Activated naive CD8-positive, alpha-beta T cell treated with anti-CD3 and anti-CD28 coated beads, Interleukin-2, amount 50 U/mL, for 16 hours (primary cell): ENCODE data around the gene DESI1.
"Not testable (repeated sequence)": the region's sequence is repeated elsewhere in the genome, so short reads cannot be mapped to it uniquely, and the experiment has no call there.

Experiments used
- DNase-seq: peaks from one replicate; pipeline ENCODE4 v3.0.0-alpha.2; 2020; ENCODE audit warnings: low read depth, low spot score

The DESI1 gene

DNA sequence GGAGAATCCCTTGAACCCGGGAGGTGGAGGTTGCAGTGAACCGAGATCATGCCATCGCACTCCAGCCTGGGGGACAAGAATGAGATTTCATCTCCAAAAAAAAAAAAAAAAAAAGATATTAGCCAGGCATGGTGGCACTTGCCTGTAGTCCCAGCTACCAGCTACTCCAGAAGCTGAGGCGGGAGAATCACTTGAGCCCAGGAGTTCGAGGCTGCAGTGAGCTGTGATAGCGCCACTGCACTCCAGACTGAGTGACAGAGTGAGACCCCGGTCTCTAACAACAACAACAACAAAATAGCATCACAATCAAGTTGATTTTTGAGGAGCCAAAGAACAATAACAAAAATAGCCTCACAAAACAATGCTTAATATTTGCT lies 33.5 kb downstream of the DESI1 start:
- no peak for DNase-seq

DNA sequence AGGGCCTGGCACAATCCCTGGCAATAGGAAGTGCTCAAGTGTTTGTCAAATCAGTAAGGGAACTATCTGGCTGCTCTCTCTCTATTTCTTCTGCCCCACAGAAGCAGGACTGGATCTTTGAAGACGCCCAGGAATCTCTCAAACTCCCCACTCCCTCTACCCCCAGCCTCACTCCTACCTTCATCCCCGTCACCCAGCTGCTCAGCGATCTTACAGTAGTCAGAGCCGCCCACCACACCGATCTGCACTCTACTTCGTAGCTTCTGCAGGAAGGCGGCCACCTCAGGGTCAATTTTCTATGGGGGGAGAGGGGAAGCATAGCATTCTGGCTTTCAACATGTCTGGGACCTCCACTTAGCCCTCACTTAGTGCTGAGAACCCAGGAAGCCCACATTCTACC lies 34.9 kb downstream of the DESI1 start:
- no peak for DNase-seq

DNA sequence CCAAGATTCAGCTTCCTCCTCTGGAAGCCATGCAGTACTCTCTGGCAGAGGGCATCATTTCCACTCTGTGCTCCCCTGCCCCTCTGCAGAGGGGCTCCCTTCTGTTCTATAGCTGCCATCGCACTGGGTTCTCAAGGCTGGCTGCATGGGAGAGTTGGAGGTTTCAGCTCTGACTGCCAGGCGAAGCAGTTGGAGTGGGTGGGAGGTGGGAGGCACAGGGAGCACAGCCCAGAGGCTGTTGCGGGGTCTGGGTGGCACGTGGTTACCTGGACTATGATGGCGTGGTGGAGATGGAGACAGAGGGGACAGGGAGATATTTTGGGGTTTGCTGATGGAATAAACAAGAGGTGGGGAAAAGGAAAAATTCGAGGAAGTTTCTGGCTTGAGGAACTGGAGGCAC lies 36.0 kb downstream of the DESI1 start:
- no peak for DNase-seq

DNA sequence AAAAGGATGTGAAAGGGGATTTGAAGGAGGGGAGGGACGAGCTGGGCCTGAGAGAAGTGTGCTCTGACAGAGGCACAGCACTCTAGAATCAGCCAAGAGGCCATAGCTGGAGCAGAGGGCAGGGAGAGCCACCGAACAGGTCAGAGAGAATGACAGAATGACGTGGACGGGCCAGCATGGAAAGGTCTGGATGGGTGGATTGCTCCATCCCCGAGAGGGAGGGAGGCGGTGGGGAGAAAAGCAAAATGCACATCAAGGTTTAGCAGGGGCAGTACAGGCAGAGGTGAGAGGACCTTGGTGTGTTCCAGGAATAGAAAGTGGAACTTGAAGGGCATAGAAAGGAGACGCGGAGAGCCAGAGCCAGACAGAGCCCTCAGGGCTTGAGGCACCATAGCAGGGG lies 38.1 kb downstream of the DESI1 start:
- DNase-seq = no peak

- DNase-seq = no peak
Measured at GRCh38 chr22:41579997-41580355, 40.9 kb downstream of the DESI1 start.

DNA sequence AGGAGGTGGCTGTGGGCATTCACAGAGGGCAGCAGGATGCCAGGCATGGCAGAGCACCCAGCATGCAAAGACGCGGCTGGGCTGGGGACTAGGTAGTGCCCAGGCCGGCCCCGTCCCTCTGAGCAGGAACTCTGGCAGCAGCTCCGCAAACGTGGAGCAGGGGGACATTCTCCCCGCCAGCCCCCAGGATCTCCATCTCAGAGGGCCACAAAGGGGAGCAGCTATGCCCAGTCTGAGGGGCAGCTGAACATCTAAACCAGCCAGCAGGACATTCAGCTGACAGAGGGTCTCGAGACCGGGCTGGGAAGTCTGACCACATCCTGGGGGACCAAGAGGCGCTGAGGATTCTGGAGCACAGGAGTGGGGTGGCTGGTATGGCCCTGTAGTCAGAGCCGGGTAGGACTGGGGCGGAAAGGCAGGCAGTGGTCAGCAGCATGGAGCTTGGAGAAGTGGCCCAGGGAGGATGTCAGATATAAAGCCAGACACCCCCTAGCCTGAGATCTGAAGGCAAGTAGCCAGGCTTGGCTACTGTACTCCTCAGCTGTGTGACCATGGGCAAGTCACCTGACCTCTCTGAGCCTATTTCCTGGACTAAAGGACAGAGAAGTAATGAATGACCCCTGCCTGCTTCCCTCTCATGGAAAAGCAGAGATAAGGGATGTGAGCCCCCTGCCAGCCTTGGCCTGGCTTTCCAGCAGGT lies 41.4 kb downstream of the DESI1 start:
- no peak for DNase-seq

DNA sequence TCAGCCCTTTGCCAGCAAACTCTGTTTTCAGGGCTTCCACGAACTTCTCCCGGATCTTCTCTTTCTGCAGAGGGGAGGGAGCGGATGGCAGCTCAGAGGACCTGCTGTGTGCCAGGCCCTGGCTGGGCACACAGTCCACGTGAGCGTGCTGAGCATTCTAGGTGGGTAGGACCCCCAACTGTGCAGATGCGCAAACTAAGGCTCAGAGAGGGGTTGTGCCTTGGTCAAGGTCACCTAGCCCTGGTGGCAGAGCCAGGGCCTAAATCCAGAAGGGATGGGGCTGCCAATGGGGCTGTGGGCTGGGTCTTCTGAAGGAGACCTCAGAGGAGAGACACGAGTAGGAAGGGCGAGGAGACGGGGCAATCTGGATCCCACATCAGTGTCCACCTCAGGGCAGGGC lies 42.0 kb downstream of the DESI1 start:
- no peak for DNase-seq

DNA sequence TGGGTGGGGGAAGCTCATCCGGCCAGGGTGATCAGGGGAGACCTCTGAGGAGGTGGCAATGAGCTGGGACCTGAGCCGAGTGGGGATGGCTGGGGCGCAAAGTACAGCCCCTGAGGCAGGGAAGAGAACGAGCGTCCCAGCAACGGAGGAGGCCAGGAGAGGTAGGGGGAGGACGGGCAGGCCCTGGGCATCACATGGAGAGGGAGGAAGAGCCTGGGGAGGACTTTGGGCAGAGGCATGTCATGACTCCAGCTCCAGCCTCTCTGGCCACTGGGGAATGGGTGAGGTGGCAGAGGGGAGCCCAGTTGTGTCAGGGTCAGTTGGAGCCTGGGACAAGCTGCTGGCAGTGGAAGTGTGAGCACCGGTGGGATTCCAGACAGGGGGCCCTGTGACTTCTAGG lies 42.7 kb downstream of the DESI1 start:
- no peak for DNase-seq

DNA sequence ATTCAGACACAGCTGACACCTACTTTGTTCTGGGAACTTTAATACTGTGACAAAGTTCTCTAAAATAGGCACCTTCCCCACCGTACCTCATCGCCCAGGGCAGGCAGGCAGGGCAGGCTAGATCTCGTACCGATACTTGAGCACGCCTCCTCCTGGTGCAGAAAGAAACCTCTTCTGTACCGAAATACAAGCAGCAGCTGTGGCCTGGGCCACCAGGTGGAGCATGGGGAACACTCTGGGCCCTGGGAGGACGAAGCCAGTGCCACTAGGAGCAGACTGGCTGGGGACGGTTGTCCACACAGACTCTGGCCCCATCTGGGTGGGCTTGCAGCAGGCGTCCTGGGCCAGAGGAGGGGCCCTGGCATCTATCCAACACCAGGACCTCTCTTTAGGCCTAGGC lies 44.0 kb downstream of the DESI1 start:
- no peak for DNase-seq

GRCh38 chr22:41575533-41575932 lies 45.3 kb downstream of the DESI1 start:
- DNase-seq = no peak

DNA sequence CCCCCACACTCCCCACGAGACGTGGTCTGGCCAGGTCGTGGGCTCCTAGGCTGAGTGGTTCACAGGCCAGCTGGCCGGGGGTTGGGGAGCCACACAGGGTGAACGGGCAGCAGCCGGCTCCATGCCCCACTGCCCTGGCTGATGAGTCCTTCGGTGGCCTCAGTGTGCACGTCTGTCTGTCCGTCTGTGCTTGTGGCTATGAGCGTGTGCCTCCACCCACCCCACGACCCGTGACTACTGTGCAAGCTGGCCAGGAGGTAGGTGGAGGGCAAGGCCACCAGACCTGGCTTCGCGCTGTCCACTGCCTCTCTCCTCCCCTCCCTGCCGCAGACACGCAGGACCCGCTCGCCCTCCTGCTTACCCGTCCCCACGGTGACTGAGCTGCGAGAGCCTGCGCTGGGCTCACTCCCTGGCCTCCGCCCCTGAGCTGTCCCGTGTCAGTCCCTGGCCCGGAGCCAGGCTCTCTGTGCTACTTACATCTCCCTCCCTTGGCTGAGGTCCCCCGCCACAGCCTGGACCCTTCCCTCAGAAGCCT lies 45.9 kb downstream of the DESI1 start:
- DNase-seq = no peak

DNA sequence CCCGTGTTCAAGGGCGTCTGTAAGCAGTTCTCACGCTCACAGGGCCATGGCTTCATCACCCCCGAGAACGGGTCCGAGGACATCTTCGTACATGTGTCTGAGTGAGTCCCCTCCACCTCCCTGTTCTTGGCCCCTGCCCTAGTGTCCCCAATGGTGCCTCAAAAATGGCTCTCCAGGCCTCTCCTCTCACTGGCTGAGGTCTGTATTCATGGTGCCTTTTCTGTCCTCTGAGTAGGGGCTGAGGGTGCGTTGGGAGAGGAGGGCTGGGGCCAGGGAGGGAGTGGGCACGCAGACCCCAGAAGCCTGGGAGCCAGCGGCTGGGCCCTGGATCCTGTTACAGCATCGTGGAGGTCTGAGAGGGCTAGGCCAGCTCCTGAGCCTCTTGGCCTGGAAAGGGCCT lies 47.2 kb downstream of the DESI1 start:
- DNase-seq = no peak

DNA sequence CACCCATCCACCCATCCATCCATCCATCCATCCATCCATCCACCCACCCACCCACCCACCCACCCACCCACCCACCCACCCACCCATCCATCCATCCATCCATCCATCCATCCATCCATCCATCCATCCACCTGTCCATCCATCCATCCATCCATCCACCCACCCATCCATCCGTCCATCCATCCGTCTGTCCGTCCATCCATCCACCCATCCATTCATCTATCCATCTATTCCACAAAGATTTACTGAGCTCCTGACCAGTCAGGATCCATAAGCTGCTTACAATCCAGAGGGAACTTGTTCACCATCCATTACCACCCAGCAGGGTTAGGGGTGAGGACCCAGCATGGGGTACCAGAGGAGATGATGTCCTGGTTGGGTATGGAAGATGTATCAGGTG lies 48.5 kb downstream of the DESI1 start:
- not testable (repeated sequence) for DNase-seq

DNA sequence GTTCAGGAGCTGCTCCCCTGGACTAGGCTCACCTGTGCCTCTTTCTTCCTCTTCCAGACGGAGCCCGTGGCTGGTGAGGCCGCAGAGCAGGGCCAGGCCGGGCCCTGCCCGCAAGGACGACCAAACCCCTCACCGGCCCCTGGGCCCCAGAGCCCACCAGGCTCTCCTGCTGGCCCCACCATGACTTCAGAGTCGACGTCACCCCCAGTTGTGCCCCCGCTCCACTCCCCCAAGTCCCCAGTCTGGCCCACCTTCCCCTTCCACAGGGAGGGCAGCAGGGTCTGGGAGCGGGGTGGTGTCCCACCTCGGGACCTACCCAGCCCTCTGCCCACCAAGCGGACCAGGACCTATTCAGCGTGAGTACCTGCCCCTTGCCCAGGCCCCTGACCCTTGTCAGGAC lies 49.1 kb downstream of the DESI1 start:
- no peak for DNase-seq

DNA sequence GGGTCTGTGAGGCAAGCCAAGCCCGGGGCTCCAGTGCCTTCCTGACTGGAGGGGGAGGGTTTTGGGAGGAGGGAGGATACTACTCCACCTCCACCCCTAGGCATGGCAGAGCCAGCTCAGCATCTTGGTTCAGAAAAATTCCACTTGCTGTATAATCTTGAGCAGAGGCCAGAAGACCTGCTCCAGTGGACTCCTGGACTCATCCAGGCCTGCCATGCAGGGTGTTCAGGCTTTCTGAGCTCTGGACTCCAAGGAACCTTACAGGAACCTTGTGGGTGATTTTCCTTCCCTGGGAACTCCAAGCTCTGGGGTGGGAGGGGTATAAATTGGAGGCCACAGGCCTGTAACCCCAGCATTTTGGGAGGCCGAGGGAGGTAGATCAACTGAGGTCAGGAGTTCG lies 50.6 kb downstream of the DESI1 start:
- no peak for DNase-seq

DNA sequence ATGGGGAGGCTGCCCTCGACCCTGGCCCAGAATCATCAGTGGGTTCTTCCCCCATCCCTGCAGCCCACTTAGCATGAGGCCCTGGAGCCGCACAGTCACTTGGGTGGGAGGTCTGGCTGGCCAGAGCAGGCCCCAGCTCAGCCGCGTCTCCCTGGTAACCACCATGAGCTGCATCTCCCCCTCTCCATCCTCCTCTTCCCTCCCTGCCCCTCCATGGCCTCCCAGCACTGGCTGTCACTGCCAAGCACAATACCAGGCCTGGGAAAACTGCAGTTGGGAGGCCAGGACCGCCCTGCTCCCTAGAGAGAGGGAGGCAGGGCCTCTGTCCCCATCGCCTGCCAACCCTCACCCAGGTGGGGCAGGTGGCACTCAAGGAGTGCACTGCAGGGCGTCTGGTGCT lies 52.0 kb downstream of the DESI1 start:
- DNase-seq = no peak

DNA sequence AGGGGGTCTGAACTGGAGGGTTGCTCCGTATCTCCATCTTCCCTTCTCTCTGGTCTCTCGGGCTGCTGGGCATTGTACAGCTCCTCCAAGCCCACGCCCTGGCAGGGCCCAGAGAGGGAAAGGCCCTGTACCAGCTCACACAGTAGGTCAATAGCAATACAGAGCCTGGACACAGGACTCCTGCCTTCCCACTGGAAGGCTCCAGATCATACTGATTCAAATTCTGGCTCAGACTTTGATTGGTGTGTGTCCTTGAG lies 53.4 kb downstream of the DESI1 start:
- no peak for DNase-seq

- no peak for DNase-seq
Measured at GRCh38 chr22:41565403-41566054, 55.3 kb downstream of the DESI1 start.

DNA sequence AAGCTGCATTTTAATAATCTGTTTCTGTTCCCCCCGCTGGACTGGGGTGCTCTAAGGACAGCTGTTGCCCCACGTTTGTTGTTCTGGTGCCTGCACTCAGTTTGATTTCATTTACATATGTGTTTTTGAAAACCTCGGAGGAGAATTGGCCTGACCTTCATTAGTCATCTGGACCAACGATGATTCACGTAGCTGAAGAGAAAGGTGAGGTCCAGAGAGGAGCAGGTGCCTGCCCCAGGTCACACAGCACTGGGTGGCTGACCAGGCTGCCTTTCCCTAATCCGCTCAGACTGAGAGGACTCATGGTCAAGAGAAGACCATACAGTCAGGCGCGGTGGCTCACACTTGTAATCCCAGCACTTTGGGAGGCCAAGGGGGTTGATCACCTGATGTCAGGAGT lies 56.3 kb downstream of the DESI1 start:
- DNase-seq = no peak

DNA sequence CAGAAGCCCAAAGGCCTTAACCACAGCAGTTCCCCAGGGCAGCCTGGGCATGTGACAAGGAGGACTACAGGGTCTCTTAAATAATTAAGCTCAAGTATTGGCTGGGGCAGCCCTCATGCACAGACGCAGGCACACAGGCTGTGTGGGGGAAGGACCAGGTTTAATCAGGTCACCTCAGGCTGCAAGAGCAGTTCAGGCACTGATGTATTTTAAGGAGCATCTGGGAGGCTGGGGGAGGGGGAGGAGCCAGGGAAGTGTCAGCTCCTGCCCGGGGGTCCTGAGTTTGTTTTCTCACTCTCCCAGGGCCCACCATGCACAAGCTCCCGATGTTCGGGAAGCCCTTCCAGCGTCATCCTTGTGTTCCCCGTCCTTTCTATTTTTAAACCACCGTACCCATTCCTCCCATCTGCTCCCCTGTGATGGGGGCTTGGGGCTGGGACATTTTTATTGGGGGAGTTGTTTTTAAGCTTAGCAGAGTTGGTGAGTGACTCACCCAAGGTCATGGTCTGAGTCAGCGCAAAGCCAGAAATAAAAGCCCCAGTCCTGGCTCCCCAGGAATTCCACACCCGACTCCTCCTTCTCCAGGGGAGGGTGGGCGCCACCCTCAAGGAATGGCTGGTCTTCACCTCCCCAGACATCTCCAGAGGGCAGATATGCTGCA lies 57.7 kb downstream of the DESI1 start:
- DNase-seq = no peak

DNA sequence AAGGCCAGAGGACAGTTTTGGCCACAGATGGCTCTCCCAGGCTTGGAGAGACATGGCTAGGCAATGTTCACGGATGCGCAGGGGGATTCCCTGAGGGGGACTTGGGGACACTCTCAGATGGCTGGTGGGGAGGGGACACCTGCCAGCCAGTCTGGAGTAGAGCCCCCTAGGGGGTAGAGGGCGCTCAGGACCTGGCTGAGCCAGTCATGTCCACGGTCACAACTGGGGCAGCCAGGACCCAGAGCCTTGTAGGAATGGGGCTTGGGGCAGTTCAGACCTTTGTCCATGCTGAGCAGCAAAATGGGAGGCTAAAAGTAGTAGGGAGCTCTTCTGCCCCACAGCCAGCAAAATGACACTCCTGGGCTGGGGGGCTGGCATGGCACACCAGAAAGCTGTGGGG lies 58.4 kb downstream of the DESI1 start:
- DNase-seq = no peak

DNA sequence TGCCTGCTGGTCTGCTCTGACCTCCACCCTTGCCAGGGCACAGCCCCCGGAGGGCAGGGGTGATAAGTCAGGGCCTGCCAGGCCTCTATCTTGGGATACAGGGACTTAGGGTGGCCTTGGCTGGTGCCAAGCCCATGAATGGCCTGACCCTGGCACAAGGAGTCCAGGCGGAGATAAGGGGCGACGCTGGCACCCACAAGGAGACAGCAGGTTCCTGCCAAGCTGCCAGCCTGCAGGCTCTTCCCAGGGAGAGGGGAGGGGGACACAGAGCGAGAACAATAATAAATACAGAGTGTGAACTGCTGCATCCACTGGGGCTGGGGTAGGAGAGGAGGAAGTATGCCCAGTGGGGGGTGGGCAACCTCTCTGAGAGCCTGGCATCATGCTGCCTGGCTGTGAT lies 59.1 kb downstream of the DESI1 start:
- no peak for DNase-seq

GRCh38 chr22:41561335-41561734 lies 59.5 kb downstream of the DESI1 start:
- no peak for DNase-seq
